B cell (primary cell): ENCODE measurements around the gene MMGT1.

Source experiments
- CTCF ChIP-seq: fragments of 200-600 bp; IDR thresholded peaks from one replicate; pipeline ENCODE4 v1.8.0; 2022; ENCODE audit warnings: antibody characterized with exemption, mild to moderate bottlenecking
- EZH2 ChIP-seq: IDR thresholded peaks from 2 replicates; pipeline ENCODE4 v1.6.1; 2012; ENCODE audit warnings: borderline replicate concordance, low read depth, mild to moderate bottlenecking, moderate library complexity, low read length; ENCODE audit not compliant: insufficient read depth, poor library complexity, severe bottlenecking

GRCh38 chrX:135981668-135982067 is 7.9 kb upstream of the MMGT1 start:
- no peak for TF ChIP-seq CTCF
- no peak for TF ChIP-seq EZH2
